Head of caudate nucleus (tissue), 42 donors: ENCODE results near the gene B9D1.

Source experiments
- DNase-seq, 42 donors: peaks; one replicate each; pipeline versions ENCODE4 v3.0.0 to v3.0.0-alpha.2; 2020 to 2021; ENCODE audit warnings: mixed read lengths in 7 of 42
- intact Hi-C: fragments of 100-400 bp; cut with DNase I; formaldehyde crosslinking; loops from one replicate; pipeline ENCODE4 v1.15.0; 2022

Gene B9D1

DNA sequence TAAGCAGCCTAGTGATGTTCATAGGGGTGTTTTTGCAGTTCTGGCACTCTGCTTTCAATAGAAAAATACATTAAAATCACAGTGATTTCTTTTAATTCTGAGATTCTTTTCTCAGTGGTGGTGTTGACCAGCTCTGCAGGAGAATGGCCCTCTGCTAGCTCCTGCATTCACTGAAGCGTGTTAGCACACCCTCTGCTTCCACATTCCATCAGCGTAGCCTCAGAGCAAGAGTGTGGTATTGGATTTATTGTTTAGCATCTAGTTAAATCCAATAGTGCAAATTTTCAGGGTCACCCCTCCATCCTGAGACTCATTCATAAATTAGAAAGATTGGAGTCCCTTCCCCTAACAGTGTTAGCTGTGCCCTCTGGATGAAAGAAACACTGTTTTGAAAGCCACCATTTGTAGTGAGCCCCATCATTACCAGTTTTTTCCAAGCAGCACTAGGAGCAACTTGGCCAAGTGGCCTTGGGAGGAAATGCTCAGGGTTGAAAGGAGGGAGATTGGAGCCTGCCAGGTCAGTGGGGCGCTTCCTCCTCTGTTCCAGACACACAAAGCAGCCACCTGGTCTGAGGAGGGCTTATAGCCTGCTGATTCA is 45.7 kb downstream of the B9D1 start:
- peak in 1 of 42 donors; percentile 5 for DNase-seq
- intact Hi-C loops, result no loop called here

DNA sequence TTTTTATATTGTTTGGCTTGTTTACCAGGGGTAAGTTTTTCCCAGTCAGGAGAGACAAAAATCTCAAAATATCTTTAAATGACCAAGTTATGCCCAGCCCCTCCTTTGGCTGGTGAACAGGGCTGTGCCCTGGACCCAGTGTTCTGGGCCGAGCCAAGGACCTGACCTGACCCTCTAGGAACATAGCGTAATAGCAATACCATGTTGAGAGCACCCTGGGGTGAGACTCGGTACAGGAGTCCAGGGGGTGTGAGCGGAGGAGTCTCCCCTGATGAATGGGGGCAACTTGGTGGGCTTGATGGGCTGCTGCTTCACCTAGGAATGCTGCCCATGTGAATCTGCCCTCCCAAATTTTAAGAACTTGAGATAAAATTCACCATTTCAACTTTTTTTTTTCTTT is 47.4 kb downstream of the B9D1 start:
- intact Hi-C loops, result no loop called here
- DNase-seq, result no peak

DNA sequence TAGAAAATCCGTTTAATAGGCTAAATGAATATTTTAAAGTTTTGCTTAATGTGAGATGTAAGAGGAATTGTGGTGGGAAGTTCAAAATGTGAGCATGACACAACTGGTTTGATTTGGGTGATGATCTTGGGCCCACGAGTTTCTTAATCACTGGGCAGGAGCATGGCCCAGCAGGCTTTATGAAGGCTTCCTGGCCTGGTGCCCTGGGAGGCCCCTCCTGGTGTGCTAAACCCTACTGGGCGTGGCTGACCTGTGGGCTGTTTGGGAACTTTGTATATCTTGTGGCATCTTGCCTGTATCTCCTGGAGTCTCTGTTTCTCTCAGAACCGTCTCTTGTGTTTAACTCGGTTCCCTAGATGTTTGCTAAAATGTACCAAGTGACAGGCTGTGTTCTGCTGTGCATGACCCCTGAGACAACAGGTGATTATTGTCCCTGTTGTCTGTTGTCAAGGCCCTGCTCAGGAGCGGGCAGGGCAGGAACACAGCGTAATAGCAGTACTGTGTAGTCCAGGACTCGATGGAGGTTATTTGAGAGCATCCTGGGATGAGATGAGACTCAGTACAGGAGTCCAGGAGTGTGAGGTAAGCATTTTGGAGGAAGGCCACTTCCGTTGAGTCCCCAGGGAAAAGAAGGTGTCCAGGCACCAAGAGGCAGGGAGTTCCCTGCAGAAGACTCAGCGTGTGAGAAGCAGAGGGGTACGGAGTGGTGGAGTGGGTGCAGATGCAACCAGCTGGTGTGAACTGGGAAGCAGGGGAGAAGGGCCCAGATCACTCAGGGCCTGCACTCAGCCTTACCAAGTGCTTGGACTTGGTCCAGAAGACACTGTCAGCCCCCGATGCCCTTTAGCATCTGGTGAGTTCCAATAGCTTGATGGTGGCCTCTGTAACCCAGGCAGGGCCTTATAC is 48.5 kb downstream of the B9D1 start:
- no peak for DNase-seq
- intact Hi-C loops, result no loop called here

DNA sequence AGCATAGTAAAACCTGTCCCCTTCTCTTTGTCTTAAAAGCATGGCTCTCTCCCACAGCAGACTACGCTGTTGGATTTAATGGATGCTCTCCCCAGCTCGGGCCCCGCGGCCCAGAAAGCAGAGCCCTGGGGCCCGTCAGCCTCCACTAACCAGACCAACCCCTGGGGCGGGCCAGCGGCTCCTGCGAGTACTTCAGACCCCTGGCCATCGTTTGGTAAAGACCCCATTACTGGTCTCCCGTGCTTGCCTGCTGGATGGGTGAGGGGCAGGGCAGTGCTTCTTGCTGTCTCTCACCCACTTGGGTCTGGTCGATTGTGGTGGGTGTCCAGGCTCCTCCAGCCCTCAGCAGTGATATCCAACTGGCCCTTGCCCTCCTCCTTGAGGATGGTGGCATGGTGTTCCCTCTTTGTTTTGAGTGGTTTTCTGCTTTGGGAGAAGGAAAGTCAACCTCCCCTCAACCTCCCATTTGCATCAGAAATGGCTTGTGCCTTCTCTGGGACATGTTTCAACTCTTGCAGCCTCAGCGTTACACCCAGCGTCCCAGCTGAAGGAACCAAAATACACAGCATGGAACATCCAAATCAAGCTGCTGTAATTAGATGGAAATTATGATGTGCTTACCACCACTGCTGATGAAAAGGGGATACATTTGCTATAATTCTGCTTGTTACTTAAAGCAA is 49.3 kb downstream of the B9D1 start:
- intact Hi-C loops, result no loop called here

DNA sequence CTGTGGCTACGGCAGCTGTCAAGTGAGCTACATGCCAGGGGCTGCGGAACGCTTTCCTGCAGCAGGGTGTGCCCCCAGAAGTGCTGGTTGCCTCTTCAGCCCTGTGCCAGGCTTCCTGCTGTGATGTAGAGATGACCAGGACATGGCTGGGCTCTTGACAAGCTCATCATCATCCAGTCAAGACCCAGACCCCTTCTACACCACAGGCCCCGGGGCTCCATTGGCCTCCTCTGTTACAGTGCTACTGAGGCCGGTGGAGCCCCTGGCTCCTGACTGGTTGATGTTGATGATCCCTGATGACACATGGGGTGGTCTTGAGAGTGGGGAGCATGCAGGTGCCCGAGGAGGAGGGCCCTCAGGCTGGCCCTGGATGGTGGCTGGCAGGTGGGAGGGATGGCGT is 50.1 kb downstream of the B9D1 start:
- intact Hi-C loops, result no loop called here
- DNase-seq, result no peak

More for the DNA sequence above, 49.3 kb downstream of the B9D1 start:
- no peak for DNase-seq

DNA sequence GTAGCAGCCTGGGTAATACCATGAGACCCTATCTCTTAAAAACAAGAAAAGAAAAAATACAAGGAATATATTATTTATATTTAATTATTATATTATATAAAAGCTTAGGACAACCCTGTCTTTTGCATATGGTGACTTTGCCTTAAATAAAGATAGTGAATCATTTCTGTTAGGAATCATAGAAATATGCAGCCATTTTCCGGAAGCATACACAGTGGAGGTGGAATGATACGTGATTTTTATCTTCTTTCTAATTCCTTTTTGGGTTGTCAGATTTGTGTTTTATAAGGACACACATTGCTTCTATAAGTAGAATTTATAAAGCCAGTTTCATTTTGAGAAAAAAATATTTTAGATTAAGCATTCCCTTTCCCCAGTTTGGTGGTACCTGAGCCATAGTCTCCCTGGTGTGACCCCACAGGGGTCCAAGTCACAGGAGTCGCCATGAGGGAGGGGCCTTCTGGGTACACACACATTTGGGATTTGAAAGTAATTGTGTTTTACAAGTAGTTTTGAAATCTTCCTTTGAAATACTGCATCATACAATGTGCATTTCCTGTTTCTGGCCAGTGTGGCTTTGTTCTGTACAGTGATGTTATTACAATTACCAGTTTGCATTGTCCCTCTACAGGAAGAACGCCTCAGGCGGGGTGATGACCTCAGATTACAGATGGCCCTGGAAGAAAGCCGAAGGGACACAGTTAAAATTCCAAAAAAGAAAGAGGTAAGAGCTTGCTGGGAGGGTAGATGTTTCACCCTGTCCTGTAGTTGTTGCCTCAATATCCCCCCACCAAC is 50.9 kb downstream of the B9D1 start:
- no peak for DNase-seq
- intact Hi-C loops, result no loop called here

DNA sequence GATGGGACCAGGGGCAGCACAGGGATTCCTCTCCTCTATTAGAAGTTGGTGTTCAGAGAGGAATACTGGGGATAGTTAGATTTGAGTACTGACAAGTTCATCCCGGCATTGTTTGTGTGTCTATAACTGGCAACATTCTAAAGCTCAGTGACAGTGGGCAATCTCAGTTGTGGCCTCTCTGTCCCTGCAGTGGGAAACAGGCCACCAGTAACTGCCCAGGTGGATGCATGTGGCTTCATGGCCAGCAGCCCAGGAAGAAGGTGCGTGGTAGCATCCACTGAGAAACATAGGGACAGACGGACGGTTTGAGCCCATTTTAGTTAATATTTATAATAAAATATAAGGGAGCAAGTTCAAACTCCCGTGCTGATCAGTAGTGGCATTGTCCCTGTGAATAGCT is 51.5 kb downstream of the B9D1 start:
- intact Hi-C loops, result no loop called here
- DNase-seq, result no peak

DNA sequence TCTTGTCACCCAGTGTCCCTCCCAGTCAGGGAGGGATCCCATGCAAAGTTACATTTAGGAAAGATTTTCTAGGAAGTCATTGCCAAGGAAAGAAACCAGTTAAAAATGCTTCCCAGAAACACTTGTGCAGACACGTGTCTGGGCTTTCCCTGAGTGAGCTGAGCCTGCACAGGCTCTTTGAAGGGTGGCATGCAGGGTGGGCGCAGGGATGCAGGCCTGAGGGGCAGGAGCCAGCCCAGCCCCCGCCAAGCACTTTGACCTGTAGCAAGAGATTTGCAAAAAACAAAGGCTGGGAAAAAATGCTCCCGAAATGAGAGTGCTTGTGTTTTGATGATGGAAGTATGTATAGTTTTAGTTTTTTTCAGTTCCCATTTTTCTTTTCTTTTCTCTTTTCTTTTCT is 52.4 kb downstream of the B9D1 start:
- intact Hi-C loops, result no loop called here
- DNase-seq, result no peak

DNA sequence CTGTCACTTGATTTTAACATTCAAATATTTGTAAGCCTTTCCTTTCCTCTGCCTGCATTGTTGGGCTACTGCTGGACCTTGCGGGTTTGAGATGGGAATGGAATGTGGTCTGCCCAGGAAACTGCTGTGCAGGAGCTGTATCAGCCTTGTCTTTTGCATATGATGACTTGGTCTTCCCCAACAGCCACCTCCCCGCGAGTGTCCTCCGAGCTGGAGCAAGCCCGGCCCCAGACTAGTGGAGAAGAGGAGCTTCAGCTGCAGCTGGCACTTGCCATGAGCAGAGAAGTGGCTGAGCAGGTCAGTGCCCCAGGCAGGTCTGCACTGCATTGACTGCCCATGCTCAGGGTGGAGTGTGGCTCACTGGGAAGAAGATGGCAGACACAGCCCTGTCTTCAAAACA is 52.8 kb downstream of the B9D1 start:
- intact Hi-C loops, result no loop called here
- DNase-seq, result no peak

DNA sequence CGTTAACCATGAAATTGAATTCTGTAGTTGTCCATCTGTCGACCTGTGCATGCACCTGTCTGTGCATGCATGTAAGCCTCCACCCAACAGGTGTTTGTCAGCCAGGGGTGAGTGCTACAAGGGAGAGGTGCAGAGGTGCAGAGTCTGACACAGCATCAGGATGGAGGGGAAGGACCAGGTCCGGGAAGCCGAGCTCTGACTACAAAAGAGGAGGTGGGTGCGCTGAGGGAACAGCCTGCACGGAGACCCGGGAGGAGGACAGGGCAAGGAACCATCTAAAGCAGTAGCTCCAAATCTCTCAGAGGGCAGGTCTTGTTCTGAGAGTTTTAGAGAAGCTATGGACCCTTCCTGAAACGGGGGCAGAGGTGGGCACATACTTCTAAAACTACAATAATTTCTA is 54.1 kb downstream of the B9D1 start:
- intact Hi-C loops, result no loop called here

DNA sequence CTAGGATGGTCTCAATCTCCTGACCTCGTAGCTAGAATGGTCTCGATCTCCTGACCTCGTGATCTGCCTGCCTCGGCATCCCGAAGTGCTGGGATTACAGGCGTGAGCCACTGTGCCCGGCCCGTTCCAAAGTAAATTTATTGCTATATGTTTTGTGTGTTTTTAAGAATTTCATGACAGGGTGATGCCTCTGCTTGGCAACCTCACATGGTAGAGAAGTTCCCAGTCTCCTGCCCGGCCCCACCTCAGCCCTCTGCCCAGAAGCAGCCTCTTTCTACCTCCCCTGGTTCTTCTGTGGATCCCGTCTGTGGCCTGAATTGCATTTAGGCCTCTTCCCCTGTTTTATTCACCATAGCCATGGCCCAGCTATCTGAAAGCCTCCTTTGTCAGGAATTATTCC is 55.0 kb downstream of the B9D1 start:
- no peak for DNase-seq
- intact Hi-C loops, result no loop called here

More for the DNA sequence above, 54.1 kb downstream of the B9D1 start:
- DNase-seq, result no peak

DNA sequence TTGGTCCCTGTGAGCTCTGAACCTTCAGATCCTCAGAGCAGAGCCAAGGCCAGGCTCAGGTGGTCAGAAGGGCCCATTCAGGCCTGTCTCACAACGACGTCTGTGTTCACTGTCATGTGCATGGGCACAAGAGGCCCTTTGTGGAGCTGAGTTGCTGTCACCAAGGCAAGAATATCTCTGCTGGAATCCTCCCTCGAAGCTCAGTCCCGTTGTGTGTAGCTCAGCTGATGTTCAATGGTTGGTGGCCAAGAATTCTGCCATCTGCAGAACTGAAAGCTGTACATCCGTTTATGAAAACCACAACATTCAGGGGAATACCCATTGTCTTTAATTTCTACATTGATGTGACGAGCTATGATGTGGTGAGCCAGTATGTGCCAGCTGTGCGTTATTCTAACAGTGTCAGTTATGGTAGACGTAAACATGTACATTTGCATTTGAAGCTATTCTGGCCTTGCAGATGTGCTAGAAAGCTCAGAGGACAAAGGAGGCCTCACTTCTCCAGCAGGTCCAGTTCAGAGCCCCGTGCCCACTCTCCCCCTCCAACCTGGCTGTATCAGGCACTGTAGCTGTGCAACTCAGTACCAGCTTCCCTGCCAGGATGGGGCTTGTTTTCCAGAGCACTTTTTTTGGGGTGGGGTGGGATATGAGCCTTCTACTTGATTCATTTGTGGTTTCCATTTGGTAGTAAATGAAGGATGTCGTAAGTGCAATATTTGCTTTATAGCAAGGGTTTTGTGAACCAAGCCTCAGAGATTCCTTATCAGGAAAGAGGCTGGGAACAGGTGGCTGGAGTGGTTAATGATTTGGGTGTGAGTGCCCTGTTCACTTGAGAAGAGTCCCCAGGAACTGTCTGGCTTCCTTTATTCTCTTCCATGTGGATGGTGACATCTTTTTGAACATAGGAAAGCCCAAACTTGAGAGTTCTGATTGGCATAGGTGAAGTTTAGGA is 56.1 kb downstream of the B9D1 start:
- intact Hi-C loops, result no loop called here
- DNase-seq, result peak; percentile 70 to 97 (median 91)

DNA sequence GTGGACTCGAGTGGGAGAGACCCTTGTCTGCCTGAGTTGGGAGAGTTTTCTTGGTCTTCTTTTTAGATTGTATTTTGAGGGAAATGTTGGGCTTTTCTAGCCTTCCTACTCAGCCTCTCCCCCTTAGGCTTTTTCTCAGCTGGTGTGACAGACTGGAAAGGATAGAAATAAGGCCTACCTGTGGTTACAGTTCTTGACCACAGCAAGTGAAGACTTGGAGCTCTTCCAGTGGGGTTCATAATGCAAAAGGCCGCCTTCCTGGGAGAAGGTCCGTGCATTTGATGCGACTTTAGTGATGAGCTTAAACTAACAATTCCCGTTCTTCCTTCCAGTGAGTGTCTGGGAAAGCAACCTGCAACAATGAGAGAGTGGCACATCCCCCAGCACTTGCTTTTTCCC is 56.8 kb downstream of the B9D1 start:
- intact Hi-C loops, result no loop called here
- DNase-seq, result no peak

DNA sequence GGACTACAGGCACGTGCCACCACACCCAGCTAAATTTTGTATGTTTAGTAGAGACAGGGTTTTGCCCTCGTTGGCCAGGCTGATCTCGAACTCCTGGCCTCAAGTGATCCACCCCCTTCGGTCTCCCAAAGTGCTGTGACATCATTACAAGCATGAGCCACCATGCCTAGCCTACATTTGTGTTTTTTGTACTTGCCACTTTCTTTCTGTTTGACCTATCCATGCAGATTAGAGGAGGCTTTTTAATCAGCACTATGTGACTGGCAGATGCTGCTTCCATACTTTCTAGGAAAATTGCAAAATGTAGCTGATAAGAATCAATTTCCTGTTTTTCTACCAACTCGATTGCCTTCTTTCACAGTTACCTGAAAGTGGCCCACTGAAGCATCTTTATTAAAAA is 57.3 kb downstream of the B9D1 start:
- no peak for DNase-seq
- intact Hi-C loops, result no loop called here

DNA sequence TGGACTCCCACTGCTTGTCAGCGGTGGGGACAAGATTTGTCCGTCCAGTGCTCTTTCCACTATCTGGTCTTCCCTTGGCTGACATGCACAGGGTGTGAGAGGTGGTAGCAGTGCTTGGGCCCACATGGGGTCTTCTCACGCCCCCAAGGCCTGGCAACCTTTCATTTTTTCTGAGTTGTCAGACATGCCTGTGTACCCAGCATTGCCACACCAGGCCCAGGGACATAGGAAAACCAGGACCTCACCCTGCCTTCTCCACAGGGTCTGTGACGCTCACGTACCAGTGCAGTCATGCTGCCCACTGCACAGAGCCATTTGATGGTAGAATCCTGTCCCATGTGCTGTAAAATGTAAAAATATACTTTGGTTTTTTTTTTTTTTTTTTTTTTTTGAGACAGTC is 57.8 kb downstream of the B9D1 start:
- DNase-seq, result peak in 1 of 42 donors; percentile 29
- intact Hi-C loops, result no loop called here

DNA sequence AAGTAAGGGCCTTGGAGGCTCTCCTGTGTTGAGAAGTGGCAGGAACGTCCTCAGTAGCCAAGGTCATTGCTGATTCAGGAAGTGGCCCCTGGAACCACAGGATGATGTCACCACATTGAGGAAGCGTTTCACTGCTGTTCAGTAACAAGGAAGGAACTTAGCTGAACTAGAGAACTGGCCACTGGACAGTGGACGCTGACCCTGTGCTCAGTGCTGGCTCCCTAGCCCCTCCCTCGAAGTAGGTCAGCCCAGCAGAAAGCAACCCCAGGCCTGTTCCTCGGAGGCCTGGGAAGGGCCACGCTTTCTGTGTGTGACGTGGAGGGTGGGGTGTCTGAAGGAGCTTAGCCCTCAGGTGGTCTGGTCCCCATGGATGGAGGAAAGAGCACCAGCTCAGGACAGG is 58.3 kb downstream of the B9D1 start:
- intact Hi-C loops, result no loop called here
- peak in 26 of 42 donors; percentile 22 to 79 (median 60) for DNase-seq

DNA sequence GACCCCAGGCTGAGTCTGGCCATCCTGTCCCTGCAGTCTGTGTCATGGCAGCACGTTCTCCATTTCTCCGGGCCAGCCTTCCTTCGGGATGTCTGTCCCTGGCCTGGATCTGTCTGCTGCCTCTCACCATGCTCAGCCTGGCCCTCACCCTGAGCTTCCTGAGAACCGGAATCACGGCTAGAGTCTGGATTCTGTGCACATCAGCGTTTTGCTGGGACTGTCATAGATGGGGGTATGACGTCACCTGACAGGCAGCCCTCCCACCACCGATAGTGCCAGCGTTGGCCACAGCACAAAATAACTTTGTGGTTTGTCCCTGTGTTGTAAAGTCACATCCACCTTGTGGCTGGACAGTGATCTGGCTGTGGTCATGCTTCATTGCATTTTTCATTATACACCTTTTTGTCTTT is 59.2 kb downstream of the B9D1 start:
- intact Hi-C loops, result no loop called here

DNA sequence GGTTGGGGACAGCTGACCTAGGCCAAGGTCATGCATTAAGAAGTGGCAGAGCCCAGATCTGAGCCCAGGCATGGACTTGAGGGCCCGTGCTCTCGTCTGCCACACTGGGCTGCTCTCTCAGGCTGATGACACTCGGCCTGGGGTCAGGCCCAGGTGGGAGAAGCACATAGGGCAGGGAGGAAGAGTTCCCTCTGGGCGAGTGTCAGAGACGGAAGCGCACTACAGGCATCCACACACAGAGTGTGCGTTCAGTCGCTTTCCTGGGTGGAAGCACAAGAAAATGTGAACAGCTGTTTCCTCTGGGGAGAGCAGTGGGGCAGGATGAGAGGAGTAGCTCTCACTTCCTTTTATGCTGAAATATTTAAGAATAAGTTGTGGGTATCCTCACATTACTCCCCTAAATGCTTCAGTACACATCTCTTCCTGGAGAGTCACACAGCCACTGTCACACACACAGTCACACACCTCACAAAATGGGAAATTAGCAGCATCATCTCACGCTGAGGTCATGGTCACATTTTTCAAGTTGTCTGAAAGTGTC is 59.7 kb downstream of the B9D1 start:
- intact Hi-C loops, result no loop called here
- DNase-seq, result no peak

More for the DNA sequence above, 59.2 kb downstream of the B9D1 start:
- DNase-seq, result peak in 1 of 42 donors; percentile 9
